CD4-positive, CD25-positive, alpha-beta regulatory T cell (primary cell): ENCODE results near the gene BDKRB2. TPM values are rescaled to one million over a fixed set of nuclear protein-coding genes. Genes with fewer than 3 reads are reported as not detected.

Experiments
- ATAC-seq, 2 donors: fragments of 150-1000 bp; cut with Tn5 transposase; one replicate each; pipeline ENCODE4 v1.10.0; 2021; ENCODE audit warnings: low read depth in 2 of 2, moderate number of reproducible peaks in 2 of 2, moderate library complexity in 1 of 2
- DNase-seq, 3 donors: peaks; one replicate each; pipeline versions ENCODE4 v3.0.0 to v3.0.0-alpha.2; 2012 to 2022; ENCODE audit warnings: mixed read lengths in 1 of 3
- H3K27ac ChIP-seq: one replicate; pipeline ENCODE4 v1.7.0; 2013; ENCODE audit warnings: mild to moderate bottlenecking, low read length; ENCODE audit not compliant: insufficient read depth, poor library complexity, severe bottlenecking
- H3K27me3 ChIP-seq: one replicate; pipeline ENCODE4 v1.7.0; 2013; ENCODE audit warnings: low read length; ENCODE audit not compliant: control insufficient read depth, insufficient read depth
- H3K36me3 ChIP-seq: one replicate; pipeline ENCODE4 v1.7.0; 2013; ENCODE audit warnings: mild to moderate bottlenecking, low read length, moderate library complexity; ENCODE audit not compliant: control insufficient read depth, insufficient read depth
- H3K4me1 ChIP-seq: 2 replicates; pipeline ENCODE4 v1.7.0; 2013; ENCODE audit warnings: mild to moderate bottlenecking, low read length; ENCODE audit not compliant: insufficient read depth, control insufficient read depth, poor library complexity, severe bottlenecking
- H3K4me3 ChIP-seq: one replicate; pipeline ENCODE4 v1.7.0; 2013; ENCODE audit warnings: low read depth, mild to moderate bottlenecking, low read length, moderate library complexity
- H3K9me3 ChIP-seq, 2 experiments: 1 replicate in 1 of 2; 2 replicates in 1 of 2; pipeline ENCODE4 v1.7.0; 2013; ENCODE audit warnings: low read length in 2 of 2, mild to moderate bottlenecking in 1 of 2, moderate library complexity in 1 of 2; ENCODE audit not compliant: control insufficient read depth in 2 of 2
- H3K27ac Mint-ChIP-seq, 3 donors: one replicate each; pipeline ENCODE4 v1.8.0; 2020 to 2022; ENCODE audit warnings: mild to moderate bottlenecking in 3 of 3, mixed read lengths in 3 of 3, moderate library complexity in 2 of 3
- H3K27me3 Mint-ChIP-seq: one replicate; pipeline ENCODE4 v1.8.0; 2022; ENCODE audit warnings: mild to moderate bottlenecking, mixed read lengths
- H3K36me3 Mint-ChIP-seq: one replicate; pipeline ENCODE4 v1.8.0; 2020; ENCODE audit warnings: mixed read lengths
- H3K4me1 Mint-ChIP-seq, 4 donors: one replicate each; pipeline ENCODE4 v1.8.0; 2020 to 2022; ENCODE audit warnings: mixed read lengths in 4 of 4, mild to moderate bottlenecking in 1 of 4
- H3K4me3 Mint-ChIP-seq, 4 donors: one replicate each; pipeline ENCODE4 v1.8.0; 2020 to 2022; ENCODE audit warnings: mild to moderate bottlenecking in 4 of 4, mixed read lengths in 4 of 4, moderate library complexity in 3 of 4
- H3K9me3 Mint-ChIP-seq, 7 donors: one replicate each; pipeline ENCODE4 v1.8.0; 2020 to 2022; ENCODE audit warnings: mixed read lengths in 7 of 7, mild to moderate bottlenecking in 3 of 7, moderate library complexity in 2 of 7
- polyA plus RNA-seq, 4 donors: library from polyadenylated mRNA; unstranded; fragments of 300-500 nt; fragmentation: Illumina TruSeq; gene quantifications; one replicate each; pipeline ENCODE4 v1.2.3, GENCODE V29; 2021
- total RNA-seq: library from RNA; stranded (reverse); gene quantifications from one replicate; pipeline ENCODE4 v1.2.3, GENCODE V29; 2022

Gene BDKRB2
- total and polyA plus RNA-seq, 5 donors from 2014 or later = not detected

GRCh38 chr14:96162265-96162664 lies 42.4 kb upstream of the BDKRB2 start:
- no peaks in the 10 kb centered on the region for H3K4me1 Mint-ChIP-seq
- Histone ChIP-seq H3K27me3 (no peaks in the 10 kb centered on the region), H3K36me3 (no peaks in the 10 kb centered on the region), H3K4me3 (no peak overlapping the region), H3K4me1 (no peaks in the 10 kb centered on the region), H3K9me3 (no peaks in the 10 kb centered on the region), H3K27ac (no peak overlapping the region)
- H3K27me3 Mint-ChIP-seq = peaks cover 5% of the 10 kb centered on the region
- no peak overlapping the region for H3K27ac Mint-ChIP-seq
- no peak overlapping the region for H3K4me3 Mint-ChIP-seq
- peaks cover 0 to 2% (median 0%) of the 10 kb centered on the region in 7 donors for H3K9me3 Mint-ChIP-seq
- H3K36me3 Mint-ChIP-seq = no peaks in the 10 kb centered on the region
- no peak for DNase-seq
- ATAC-seq = no peak

- Histone ChIP-seq H3K4me1 (no peaks in the 10 kb centered on the region), H3K27me3 (no peaks in the 10 kb centered on the region), H3K36me3 (no peaks in the 10 kb centered on the region), H3K4me3 (no peak overlapping the region), H3K9me3 (no peaks in the 10 kb centered on the region), H3K27ac (no peak overlapping the region)
- Mint-ChIP-seq H3K4me1 (no peaks in the 10 kb centered on the region), H3K27me3 (peaks cover 5% of the 10 kb centered on the region), H3K27ac (no peak overlapping the region), H3K4me3 (no peak overlapping the region), H3K9me3 (peaks cover 0 to 2% (median 0%) of the 10 kb centered on the region in 7 donors), H3K36me3 (no peaks in the 10 kb centered on the region)
- ATAC-seq = no peak
- DNase-seq = no peak
Measured at GRCh38 chr14:96162741-96163140, 41.9 kb upstream of the BDKRB2 start.

GRCh38 chr14:96164861-96165490 lies 39.7 kb upstream of the BDKRB2 start:
- no peaks in the 10 kb centered on the region for H3K36me3 ChIP-seq
- no peaks in the 10 kb centered on the region for H3K27me3 Mint-ChIP-seq
- H3K4me1 Mint-ChIP-seq = no peaks in the 10 kb centered on the region
- H3K4me1 ChIP-seq = no peaks in the 10 kb centered on the region
- no peaks in the 10 kb centered on the region for H3K36me3 Mint-ChIP-seq
- no peak overlapping the region for H3K27ac ChIP-seq
- no peak for DNase-seq
- no peaks in the 10 kb centered on the region for H3K27me3 ChIP-seq
- H3K4me3 Mint-ChIP-seq = no peak overlapping the region
- no peaks in the 10 kb centered on the region for H3K9me3 ChIP-seq
- H3K4me3 ChIP-seq = no peak overlapping the region
- no peak for ATAC-seq
- H3K27ac Mint-ChIP-seq = no peak overlapping the region
- H3K9me3 Mint-ChIP-seq = peaks cover 0 to 2% (median 0%) of the 10 kb centered on the region in 7 donors

- no peaks in the 10 kb centered on the region for H3K36me3 Mint-ChIP-seq
- no peak overlapping the region for H3K27ac Mint-ChIP-seq
- peaks cover 0 to 2% (median 0%) of the 10 kb centered on the region in 7 donors for H3K9me3 Mint-ChIP-seq
- Histone ChIP-seq H3K4me1 (no peaks in the 10 kb centered on the region), H3K9me3 (no peaks in the 10 kb centered on the region), H3K27ac (no peak overlapping the region), H3K4me3 (no peak overlapping the region), H3K36me3 (no peaks in the 10 kb centered on the region), H3K27me3 (no peaks in the 10 kb centered on the region)
- no peak overlapping the region for H3K4me3 Mint-ChIP-seq
- no peaks in the 10 kb centered on the region for H3K27me3 Mint-ChIP-seq
- DNase-seq (no peak), ATAC-seq (no peak)
- H3K4me1 Mint-ChIP-seq = no peaks in the 10 kb centered on the region
Measured at GRCh38 chr14:96165493-96166436, 38.9 kb upstream of the BDKRB2 start.

- H3K27ac Mint-ChIP-seq = peak overlapping the region in 1 of 3 donors; percentile 35
Measured at GRCh38 chr14:96166461-96167223, 38.0 kb upstream of the BDKRB2 start.

GRCh38 chr14:96167224-96168148 lies 37.2 kb upstream of the BDKRB2 start:
- no peaks in the 10 kb centered on the region for H3K27me3 ChIP-seq
- no peaks in the 10 kb centered on the region for H3K4me1 ChIP-seq
- H3K36me3 Mint-ChIP-seq = no peaks in the 10 kb centered on the region
- H3K36me3 ChIP-seq = no peaks in the 10 kb centered on the region
- no peaks in the 10 kb centered on the region for H3K4me1 Mint-ChIP-seq
- no peak overlapping the region for H3K4me3 Mint-ChIP-seq
- H3K27me3 Mint-ChIP-seq = no peaks in the 10 kb centered on the region
- peaks cover 0 to 2% (median 0%) of the 10 kb centered on the region in 7 donors for H3K9me3 Mint-ChIP-seq
- H3K27ac Mint-ChIP-seq = no peak overlapping the region
- no peak for DNase-seq
- no peak overlapping the region for H3K27ac ChIP-seq
- no peak for ATAC-seq
- H3K9me3 ChIP-seq = no peaks in the 10 kb centered on the region
- no peak overlapping the region for H3K4me3 ChIP-seq

More at GRCh38 chr14:96166461-96167223, 38.0 kb upstream of the BDKRB2 start:
- Mint-ChIP-seq H3K4me1 (no peaks in the 10 kb centered on the region), H3K36me3 (no peaks in the 10 kb centered on the region), H3K4me3 (no peak overlapping the region), H3K27me3 (no peaks in the 10 kb centered on the region), H3K9me3 (peaks cover 0 to 2% (median 0%) of the 10 kb centered on the region in 7 donors)
- H3K27ac ChIP-seq = no peak overlapping the region
- H3K4me1 ChIP-seq = no peaks in the 10 kb centered on the region
- no peaks in the 10 kb centered on the region for H3K9me3 ChIP-seq
- DNase-seq = no peak
- no peaks in the 10 kb centered on the region for H3K36me3 ChIP-seq
- H3K4me3 ChIP-seq = no peak overlapping the region
- H3K27me3 ChIP-seq = no peaks in the 10 kb centered on the region
- ATAC-seq = no peak

- Histone ChIP-seq H3K4me1 (no peaks in the 10 kb centered on the region), H3K4me3 (no peak overlapping the region), H3K27me3 (no peaks in the 10 kb centered on the region), H3K9me3 (no peaks in the 10 kb centered on the region), H3K27ac (no peak overlapping the region), H3K36me3 (no peaks in the 10 kb centered on the region)
- H3K27ac Mint-ChIP-seq = no peak overlapping the region
- H3K4me1 Mint-ChIP-seq = no peaks in the 10 kb centered on the region
- H3K27me3 Mint-ChIP-seq = no peaks in the 10 kb centered on the region
- no peak overlapping the region for H3K4me3 Mint-ChIP-seq
- no peak for ATAC-seq
- no peaks in the 10 kb centered on the region for H3K36me3 Mint-ChIP-seq
- H3K9me3 Mint-ChIP-seq = peaks cover 0 to 2% (median 0%) of the 10 kb centered on the region in 7 donors
- no peak for DNase-seq
Measured at GRCh38 chr14:96168581-96168980, 36.1 kb upstream of the BDKRB2 start.
